GM10266 (cell line): Measurements from ENCODE around the gene APMAP.

Experiments used
- DNase-seq: peaks from one replicate; pipeline ENCODE4 v3.0.0; 2012; ENCODE audit errors: extremely low spot score
- TF ChIP-seq, protein P1 (sequence below): IDR thresholded peaks from 2 replicates; pipeline ENCODE4 v1.5.1; 2012; ENCODE audit warnings: mild to moderate bottlenecking, low read depth; ENCODE audit not compliant: control insufficient read depth, insufficient read depth; ENCODE audit errors: missing control alignments

Gene APMAP

DNA sequence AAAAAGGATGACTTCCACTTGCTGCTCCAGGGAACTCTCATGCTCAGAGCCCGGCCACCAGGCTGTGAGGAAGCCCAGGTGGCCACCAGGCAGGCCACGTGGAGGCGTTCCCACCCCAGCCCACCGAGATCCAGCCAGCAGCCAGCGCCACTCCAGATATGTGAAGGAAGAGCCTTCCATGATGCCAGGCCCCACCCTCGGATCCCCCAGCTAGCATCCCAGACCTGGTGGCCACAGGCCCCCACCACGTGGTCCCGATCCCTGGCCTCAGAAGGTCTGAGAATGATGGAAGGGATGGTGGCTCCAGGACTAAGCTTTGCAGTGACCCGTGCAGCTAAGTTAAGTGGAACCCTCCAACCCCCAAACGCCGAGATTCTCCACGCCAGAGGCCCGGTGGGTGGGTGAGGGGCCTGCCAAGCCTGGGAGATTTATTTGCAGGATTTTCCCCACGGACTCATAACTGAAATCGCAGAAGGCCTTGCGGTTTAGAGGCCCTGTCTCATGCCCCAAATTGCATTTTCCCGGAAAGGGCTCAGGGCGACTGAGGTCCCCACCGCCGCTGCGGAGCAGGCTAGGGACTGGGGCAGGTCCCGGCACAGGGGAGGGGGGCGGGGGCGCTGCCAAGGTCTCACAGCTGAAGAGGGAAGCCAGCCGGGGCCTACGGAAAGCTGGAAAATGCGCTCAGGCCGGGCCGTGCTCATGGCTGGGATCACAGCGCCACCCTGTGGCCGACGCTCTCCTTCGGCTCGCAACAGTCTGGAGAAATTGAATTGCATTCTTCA lies 74.6 kb downstream of the APMAP start:
- TF ChIP-seq, protein P1, sequence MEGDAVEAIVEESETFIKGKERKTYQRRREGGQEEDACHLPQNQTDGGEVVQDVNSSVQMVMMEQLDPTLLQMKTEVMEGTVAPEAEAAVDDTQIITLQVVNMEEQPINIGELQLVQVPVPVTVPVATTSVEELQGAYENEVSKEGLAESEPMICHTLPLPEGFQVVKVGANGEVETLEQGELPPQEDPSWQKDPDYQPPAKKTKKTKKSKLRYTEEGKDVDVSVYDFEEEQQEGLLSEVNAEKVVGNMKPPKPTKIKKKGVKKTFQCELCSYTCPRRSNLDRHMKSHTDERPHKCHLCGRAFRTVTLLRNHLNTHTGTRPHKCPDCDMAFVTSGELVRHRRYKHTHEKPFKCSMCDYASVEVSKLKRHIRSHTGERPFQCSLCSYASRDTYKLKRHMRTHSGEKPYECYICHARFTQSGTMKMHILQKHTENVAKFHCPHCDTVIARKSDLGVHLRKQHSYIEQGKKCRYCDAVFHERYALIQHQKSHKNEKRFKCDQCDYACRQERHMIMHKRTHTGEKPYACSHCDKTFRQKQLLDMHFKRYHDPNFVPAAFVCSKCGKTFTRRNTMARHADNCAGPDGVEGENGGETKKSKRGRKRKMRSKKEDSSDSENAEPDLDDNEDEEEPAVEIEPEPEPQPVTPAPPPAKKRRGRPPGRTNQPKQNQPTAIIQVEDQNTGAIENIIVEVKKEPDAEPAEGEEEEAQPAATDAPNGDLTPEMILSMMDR: peak; percentile 86
- peak; percentile 65 for DNase-seq

DNA sequence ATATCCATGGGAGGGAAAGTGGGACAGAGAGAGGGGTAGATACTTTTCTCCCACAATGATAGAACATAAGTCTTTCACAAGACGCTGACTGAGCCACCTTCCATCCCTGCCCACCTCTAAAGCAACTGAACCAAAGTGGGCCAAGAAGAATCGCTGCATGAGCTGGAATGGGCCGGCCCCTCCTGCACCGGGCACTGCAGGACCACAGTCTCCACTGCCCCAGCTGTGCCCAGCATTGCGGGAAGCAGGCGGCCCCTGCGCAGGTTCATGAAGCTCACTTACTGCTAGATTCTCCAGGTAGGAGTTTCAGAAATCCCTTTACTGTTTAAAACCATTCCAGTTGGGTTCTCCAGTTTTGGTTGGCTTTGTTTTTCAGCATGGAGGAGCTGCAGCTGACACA lies 75.5 kb downstream of the APMAP start:
- TF ChIP-seq, protein P1: no peak
- DNase-seq: no peak

DNA sequence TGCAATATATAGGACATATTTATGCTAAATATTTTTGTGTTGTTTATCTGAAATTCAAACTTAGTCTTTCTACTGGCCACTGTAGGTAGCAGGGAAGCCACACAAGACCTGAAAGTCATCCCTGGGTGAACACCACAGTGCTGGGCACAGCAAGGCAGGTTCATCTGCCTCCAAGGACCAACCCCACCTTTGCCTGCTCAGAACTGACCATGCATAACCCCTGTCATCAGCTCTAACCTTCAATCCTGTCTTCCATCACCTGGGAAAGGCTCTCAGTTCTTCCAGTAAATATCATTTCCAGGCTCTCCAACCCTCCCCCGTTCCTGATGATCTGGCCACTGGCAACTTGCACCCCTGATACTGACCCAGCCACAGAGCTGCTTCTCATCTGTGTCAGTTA lies 76.1 kb downstream of the APMAP start:
- TF ChIP-seq, protein P1: no peak
- no peak for DNase-seq

DNA sequence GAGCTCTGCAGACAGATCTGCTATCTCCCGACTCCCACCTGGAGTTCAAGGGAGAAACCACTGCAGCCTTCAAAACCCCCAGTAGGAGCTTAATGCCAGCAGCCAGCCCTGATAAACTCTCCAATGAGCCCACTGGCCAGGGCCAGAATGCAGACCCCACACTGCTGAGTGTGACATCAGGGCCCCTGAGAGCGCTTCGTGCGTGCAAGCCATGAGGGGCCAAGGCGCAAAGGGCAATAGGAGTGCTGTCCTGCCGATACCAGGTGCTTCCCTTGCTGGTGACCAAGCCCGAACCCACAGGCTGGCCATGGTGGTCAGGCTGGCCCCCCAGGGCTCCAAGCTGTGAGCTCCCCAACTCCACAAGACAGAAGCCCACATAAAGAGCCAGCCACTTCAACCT lies 76.7 kb downstream of the APMAP start:
- TF ChIP-seq, protein P1: no peak
- DNase-seq: no peak

DNA sequence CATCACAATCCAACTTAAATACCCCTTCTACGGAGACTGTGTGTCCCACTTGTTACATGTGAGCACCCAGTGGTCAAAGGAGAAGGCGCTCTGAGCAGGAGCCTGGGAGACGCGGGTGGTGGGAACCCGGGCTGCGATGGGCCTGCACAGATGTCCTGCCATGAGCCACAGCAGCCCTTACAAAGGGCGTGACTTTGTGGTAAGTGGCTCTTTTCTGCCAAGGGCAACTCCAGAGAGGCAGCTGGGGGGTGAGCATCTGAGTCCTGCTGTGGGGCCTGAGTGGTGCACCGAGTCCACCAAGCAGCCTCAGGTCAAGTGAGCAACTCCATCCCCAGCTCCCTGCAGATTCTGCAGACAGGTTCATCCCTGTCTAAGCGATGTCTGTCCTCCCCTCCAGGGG lies 77.1 kb downstream of the APMAP start:
- TF ChIP-seq, protein P1: no peak
- DNase-seq: no peak

DNA sequence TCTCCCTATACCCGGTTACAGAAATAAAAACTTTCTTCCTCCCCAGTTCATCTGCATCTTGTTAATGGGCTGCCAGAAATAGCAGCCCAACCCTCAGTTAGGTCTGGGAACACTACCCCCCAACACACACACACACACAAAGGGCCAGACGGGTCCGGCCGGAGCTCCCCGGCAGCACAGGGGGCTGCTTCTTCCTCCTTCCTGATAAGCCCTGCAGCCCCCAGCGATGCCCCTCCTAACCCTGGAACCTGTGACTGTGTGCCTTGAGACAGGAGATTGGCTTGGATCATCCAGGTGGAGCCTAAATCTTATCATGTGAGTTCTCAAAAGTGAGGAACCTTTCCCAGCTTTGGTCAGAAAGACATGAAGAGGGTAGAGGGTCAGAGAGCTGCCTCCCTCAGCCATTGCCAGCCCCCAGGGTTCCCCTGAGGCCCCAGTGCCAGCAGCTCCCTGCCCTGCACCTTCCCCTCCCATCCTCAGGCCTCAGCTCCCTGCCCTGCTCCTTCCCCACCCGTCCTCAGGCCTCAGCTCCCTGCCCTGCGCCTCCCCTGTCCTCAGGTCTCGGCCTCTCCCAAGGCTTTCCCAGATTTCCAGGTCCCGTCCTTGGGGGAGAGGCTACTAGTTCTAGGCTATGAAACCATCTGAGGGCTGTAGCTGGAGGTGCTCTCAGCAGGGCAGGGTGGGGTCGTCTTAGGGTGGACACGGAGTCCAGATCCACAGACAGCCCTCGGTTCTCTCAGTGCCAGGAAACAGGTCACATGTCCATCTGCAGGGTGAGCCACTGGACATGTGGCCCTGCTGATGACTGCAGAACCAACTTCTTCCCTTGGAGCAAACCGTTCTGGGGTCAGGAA lies 77.9 kb downstream of the APMAP start:
- TF ChIP-seq, protein P1: no peak
- no peak for DNase-seq
